Stimulated activated CD8-positive, alpha-beta memory T cell treated with anti-CD3 and anti-CD28 coated beads, Interleukin-7, amount 100 ng/mL, for 4 hours (primary cell): ENCODE results near the gene PLXNA2.
A peak's percentile ranks its signal among the peaks of the same experiment; 100 is the strongest.

Experiments
- DNase-seq, 2 donors: peaks; one replicate each; pipeline ENCODE4 v3.0.0-alpha.2; 2020; ENCODE audit warnings: low read depth in 2 of 2

Gene PLXNA2

GRCh38 chr1:208093754-208094719 is 150.1 kb downstream of the PLXNA2 start:
- peak; percentile 21 to 23 for DNase-seq

GRCh38 chr1:208093046-208093445 is 151.1 kb downstream of the PLXNA2 start:
- DNase-seq: no peak

- DNase-seq: no peak
These were observed 153.5 kb downstream of the PLXNA2 start for GRCh38 chr1:208090388-208091301.

- DNase-seq: no peak
These were observed 154.3 kb downstream of the PLXNA2 start for GRCh38 chr1:208089761-208090370.

- DNase-seq: no peak
These were observed 155.0 kb downstream of the PLXNA2 start for GRCh38 chr1:208089149-208089548.

- DNase-seq: no peak
These were observed 155.9 kb downstream of the PLXNA2 start for GRCh38 chr1:208088319-208088718.

- no peak for DNase-seq
These were observed 158.3 kb downstream of the PLXNA2 start for GRCh38 chr1:208085655-208086515.

- no peak for DNase-seq
These were observed 159.4 kb downstream of the PLXNA2 start for GRCh38 chr1:208084764-208085163.

GRCh38 chr1:208084220-208084619 is 160.0 kb downstream of the PLXNA2 start:
- no peak for DNase-seq

GRCh38 chr1:208083715-208084085 is 160.5 kb downstream of the PLXNA2 start:
- no peak for DNase-seq

GRCh38 chr1:208083016-208083714 is 161.0 kb downstream of the PLXNA2 start:
- DNase-seq: no peak

- no peak for DNase-seq
These were observed 162.2 kb downstream of the PLXNA2 start for GRCh38 chr1:208081972-208082371.

- DNase-seq: no peak
These were observed 163.5 kb downstream of the PLXNA2 start for GRCh38 chr1:208080396-208081286.

GRCh38 chr1:208079161-208079560 is 165.0 kb downstream of the PLXNA2 start:
- DNase-seq: no peak

- DNase-seq: no peak
These were observed 165.4 kb downstream of the PLXNA2 start for GRCh38 chr1:208078752-208079151.

- DNase-seq: no peak
These were observed 166.7 kb downstream of the PLXNA2 start for GRCh38 chr1:208077232-208078075.

GRCh38 chr1:208074353-208074752 is 169.8 kb downstream of the PLXNA2 start:
- DNase-seq: no peak

GRCh38 chr1:208071435-208072031 is 172.7 kb downstream of the PLXNA2 start:
- no peak for DNase-seq
